A673 (cell line): ENCODE results near the gene EXOC6B. TPM values are rescaled to one million over a fixed set of nuclear protein-coding genes. Genes with fewer than 3 reads are reported as not detected.
"Not testable (repeated sequence)": the region's sequence is repeated elsewhere in the genome, so short reads cannot be mapped to it uniquely, and the experiment has no call there.

Source experiments
- BruUV-seq: library from RNA; stranded (reverse); fragments of 400-500 nt; replicated peaks from 2 replicates; lab custom pipeline; 2021; lab: Mats Ljungman, UMichigan
- CTCF ChIA-PET: fragments of 300-600 bp; sonication (Branson Sonifier 250); formaldehyde crosslinking; loops from one replicate; lab custom pipeline; 2022; ENCODE audit warnings: antibody characterized with exemption; lab: Charles Lee
- POLR2A ChIA-PET: fragments of 300-600 bp; sonication (Branson Sonifier 250); formaldehyde crosslinking; loops from one replicate; lab custom pipeline; 2022; ENCODE audit warnings: antibody characterized with exemption; ENCODE audit not compliant: low non-redundant PET; lab: Charles Lee
- DNase-seq: peaks from one replicate; pipeline ENCODE4 v3.0.0-alpha.2; 2015; ENCODE audit warnings: low spot score
- H3K27ac ChIP-seq: fragments of 200-600 bp; sonication (generic); 2 replicates; pipeline ENCODE4 v1.5.1; 2016; ENCODE audit warnings: mixed run types, low read depth, mild to moderate bottlenecking, mixed read lengths, antibody characterized with exemption, low read length; ENCODE audit not compliant: poor library complexity, severe bottlenecking
- H3K27me3 ChIP-seq: fragments of 200-600 bp; sonication (generic); replicated peaks from 2 replicates; pipeline ENCODE4 v1.6.1; 2017; ENCODE audit warnings: mixed run types, low read depth, mild to moderate bottlenecking, mixed read lengths, antibody characterized with exemption, low read length; ENCODE audit not compliant: insufficient read depth, poor library complexity
- H3K36me3 ChIP-seq: fragments of 200-600 bp; sonication (generic); 2 replicates; pipeline ENCODE4 v1.6.1; 2016; ENCODE audit warnings: mixed run types, mild to moderate bottlenecking, mixed read lengths, antibody characterized with exemption, low read length; ENCODE audit not compliant: insufficient read depth, poor library complexity, severe bottlenecking
- H3K4me1 ChIP-seq: fragments of 200-600 bp; sonication (generic); 2 replicates; pipeline ENCODE4 v1.6.1; 2017; ENCODE audit warnings: mixed run types, mild to moderate bottlenecking, mixed read lengths, antibody characterized with exemption, low read length; ENCODE audit not compliant: insufficient read depth, poor library complexity, severe bottlenecking
- H3K4me3 ChIP-seq: fragments of 200-600 bp; sonication (generic); 2 replicates; pipeline ENCODE4 v1.5.1; 2016; ENCODE audit warnings: low read depth, mixed run types, mild to moderate bottlenecking, mixed read lengths, low read length; ENCODE audit not compliant: poor library complexity, severe bottlenecking
- H3K9me3 ChIP-seq: fragments of 200-600 bp; sonication (generic); 2 replicates; pipeline ENCODE4 v1.6.1; 2016; ENCODE audit warnings: mixed run types, low read depth, mild to moderate bottlenecking, mixed read lengths, antibody characterized with exemption, low read length; ENCODE audit not compliant: poor library complexity, severe bottlenecking
- EZH2 ChIP-seq: fragments of 200-600 bp; sonication (generic); IDR thresholded peaks from 2 replicates; pipeline ENCODE4 v1.6.1; 2017; ENCODE audit warnings: borderline replicate concordance, low read depth, mild to moderate bottlenecking, mixed read lengths, antibody characterized with exemption, low read length; ENCODE audit not compliant: poor library complexity, severe bottlenecking
- intact Hi-C: fragments of 100-400 bp; cut with micrococcal nuclease; formaldehyde crosslinking; loops from one replicate; pipeline ENCODE4 v1.10.0; 2022; ENCODE audit not compliant: unreplicated experiment
- total RNA-seq: library from RNA; stranded (reverse); gene quantifications from 2 replicates; pipeline ENCODE4 v1.2.3, GENCODE V29; 2021
- TF ChIP-seq, protein P1 (sequence below): fragments of 300-800, 200-600 bp; sonication (generic); conservative IDR thresholded peaks from 2 replicates; pipeline ENCODE4 v1.5.1; 2017; ENCODE audit warnings: low read depth, mild to moderate bottlenecking, antibody characterized with exemption, low read length, moderate library complexity, mixed read lengths

EXOC6B gene
- total RNA-seq, 1 experiment from 2014 or later: 138 TPM

DNA sequence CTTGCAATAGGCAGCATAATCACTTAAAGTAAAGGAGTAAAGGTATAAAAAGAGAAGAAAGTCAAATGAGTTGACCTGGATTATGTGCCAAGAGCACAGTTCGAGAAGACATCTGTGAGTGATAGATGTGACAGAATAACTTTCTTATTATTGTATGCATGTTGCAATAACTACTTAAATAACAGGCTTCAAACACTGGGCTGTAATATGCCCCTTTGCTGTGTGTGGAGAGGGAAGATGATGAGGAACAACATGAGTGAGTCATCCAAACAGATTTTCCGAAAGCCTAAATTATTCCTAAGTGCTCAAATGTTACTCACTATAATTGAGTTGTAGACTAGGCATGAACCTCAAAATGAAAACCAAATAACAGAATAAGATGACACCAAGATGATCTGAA is 328.1 kb downstream of the EXOC6B start:
- peaks cover 70% of the 10 kb centered on the region for H3K36me3 ChIP-seq
- DNase-seq: peak; percentile 49
- POLR2A ChIA-PET: no interaction called here
- no peak overlapping the region for H3K4me3 ChIP-seq
- TF ChIP-seq EZH2: no peak
- TF ChIP-seq, protein P1, sequence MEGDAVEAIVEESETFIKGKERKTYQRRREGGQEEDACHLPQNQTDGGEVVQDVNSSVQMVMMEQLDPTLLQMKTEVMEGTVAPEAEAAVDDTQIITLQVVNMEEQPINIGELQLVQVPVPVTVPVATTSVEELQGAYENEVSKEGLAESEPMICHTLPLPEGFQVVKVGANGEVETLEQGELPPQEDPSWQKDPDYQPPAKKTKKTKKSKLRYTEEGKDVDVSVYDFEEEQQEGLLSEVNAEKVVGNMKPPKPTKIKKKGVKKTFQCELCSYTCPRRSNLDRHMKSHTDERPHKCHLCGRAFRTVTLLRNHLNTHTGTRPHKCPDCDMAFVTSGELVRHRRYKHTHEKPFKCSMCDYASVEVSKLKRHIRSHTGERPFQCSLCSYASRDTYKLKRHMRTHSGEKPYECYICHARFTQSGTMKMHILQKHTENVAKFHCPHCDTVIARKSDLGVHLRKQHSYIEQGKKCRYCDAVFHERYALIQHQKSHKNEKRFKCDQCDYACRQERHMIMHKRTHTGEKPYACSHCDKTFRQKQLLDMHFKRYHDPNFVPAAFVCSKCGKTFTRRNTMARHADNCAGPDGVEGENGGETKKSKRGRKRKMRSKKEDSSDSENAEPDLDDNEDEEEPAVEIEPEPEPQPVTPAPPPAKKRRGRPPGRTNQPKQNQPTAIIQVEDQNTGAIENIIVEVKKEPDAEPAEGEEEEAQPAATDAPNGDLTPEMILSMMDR: no peak
- no TSS peak for BruUV-seq
- H3K27me3 ChIP-seq: no peaks in the 10 kb centered on the region
- CTCF ChIA-PET: no interaction called here
- H3K27ac ChIP-seq: peak overlapping the region; percentile 9
- peaks cover 10% of the 10 kb centered on the region for H3K4me1 ChIP-seq
- H3K9me3 ChIP-seq: no peaks in the 10 kb centered on the region
- intact Hi-C loops: no loop called here

DNA sequence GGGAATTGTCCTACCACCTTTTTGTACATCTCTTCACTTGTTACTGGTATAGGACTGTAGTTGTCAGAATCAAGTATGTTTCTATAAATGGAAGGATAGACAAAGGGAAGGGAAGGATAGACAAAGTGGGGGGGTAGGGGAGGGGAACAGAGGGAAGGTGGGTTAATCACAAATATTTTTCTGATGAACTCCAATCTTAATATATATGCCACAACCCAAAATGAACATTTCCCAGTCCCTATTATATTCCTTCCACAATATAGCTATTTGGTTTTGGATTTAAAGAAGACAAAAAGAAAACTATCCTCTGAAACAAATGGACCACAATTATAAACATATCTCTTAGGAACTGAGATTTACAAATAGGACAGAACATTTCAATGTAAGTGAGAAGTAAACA is 329.4 kb downstream of the EXOC6B start:
- Histone ChIP-seq H3K4me3 (no peak overlapping the region), H3K9me3 (no peaks in the 10 kb centered on the region), H3K36me3 (peaks cover 81% of the 10 kb centered on the region), H3K4me1 (peaks cover 10% of the 10 kb centered on the region), H3K27ac (no peak overlapping the region), H3K27me3 (no peaks in the 10 kb centered on the region)
- POLR2A ChIA-PET: interaction anchor here (0.6 kb wide), 1 partner anchor 15 kb away, joined by 5 read pairs; no protein-coding TSS in a partner anchor
- BruUV-seq: no TSS peak
- CTCF ChIA-PET: no interaction called here
- no peak for TF ChIP-seq EZH2
- TF ChIP-seq, protein P1: no peak
- intact Hi-C loops: no loop called here
- no peak for DNase-seq

DNA sequence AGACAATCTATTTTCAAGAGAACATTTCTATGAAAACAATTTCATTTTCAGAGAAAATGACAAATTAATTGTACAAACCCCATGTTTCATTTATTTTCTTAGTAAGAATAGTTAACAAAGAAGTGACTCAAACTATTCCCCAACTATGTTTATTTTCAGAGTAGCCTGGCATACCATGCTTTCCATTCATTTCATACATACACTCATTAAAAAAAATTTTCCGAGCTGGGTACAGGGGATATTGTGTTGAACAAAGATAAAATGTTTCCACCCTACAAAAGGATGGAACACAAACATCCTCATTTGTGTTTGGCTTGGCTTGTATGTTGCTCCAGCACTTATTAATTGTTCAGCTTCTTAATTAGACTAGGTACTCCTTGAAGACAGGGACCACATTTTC is 331.4 kb downstream of the EXOC6B start:
- CTCF ChIA-PET: no interaction called here
- Histone ChIP-seq H3K9me3 (no peaks in the 10 kb centered on the region), H3K27ac (no peak overlapping the region), H3K36me3 (peaks cover 90% of the 10 kb centered on the region), H3K27me3 (no peaks in the 10 kb centered on the region), H3K4me1 (peaks cover 10% of the 10 kb centered on the region), H3K4me3 (no peak overlapping the region)
- no peak for TF ChIP-seq EZH2
- TF ChIP-seq, protein P1: no peak
- no TSS peak for BruUV-seq
- no peak for DNase-seq
- POLR2A ChIA-PET: no interaction called here
- intact Hi-C loops: no loop called here

DNA sequence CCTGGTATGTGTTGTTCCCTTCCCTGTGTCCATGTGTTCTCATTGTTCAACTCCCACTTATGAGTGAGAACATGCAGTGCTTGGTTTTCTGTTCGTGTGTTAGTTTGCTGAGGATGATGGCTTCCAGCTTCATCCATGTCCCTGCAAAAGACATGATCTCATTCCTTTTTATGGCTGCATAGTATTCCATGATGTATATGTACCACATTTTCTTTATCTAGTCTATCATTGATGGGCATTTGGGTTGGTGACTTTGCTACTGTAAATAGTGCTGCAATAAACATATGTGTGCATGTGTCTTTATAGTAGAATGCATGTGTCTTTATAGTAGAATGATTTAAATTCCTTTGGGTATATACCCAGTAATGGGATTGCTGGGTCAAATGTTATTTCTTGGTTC is 341.2 kb downstream of the EXOC6B start:
- intact Hi-C loops, H3K27ac ChIP-seq, BruUV-seq, H3K4me3 ChIP-seq, H3K4me1 ChIP-seq, H3K9me3 ChIP-seq, H3K27me3 ChIP-seq, POLR2A ChIA-PET, DNase-seq, CTCF ChIA-PET: not testable (repeated sequence)
- peaks cover 80% of the 10 kb centered on the region for H3K36me3 ChIP-seq
